ENCODE results near the gene S100A5. TPM values are rescaled to one million over a fixed set of nuclear protein-coding genes. Genes with fewer than 3 reads are reported as not detected.
A peak's percentile ranks its signal among the peaks of the same experiment; 100 is the strongest.

Gene S100A5
- total RNA-seq, 1 donor from 2014 or later: not detected

GRCh38 chr1:153519242-153519641 lies 21.5 kb downstream of the S100A5 start:
- no peaks in the 10 kb centered on the region for H3K27me3 Mint-ChIP-seq (ENCODE audit: unreplicated experiment)
- no peaks in the 10 kb centered on the region for H3K36me3 Mint-ChIP-seq (ENCODE audit: low read depth, unreplicated experiment)
- H3K4me3 Mint-ChIP-seq (ENCODE audit: unreplicated experiment): no peak overlapping the region
- H3K4me1 Mint-ChIP-seq (ENCODE audit: unreplicated experiment): peaks cover 6% of the 10 kb centered on the region
- no peaks in the 10 kb centered on the region for H3K9me3 Mint-ChIP-seq (ENCODE audit: unreplicated experiment)
- no peak overlapping the region for H3K27ac Mint-ChIP-seq (ENCODE audit: unreplicated experiment)
- TF ChIP-seq, protein P1, sequence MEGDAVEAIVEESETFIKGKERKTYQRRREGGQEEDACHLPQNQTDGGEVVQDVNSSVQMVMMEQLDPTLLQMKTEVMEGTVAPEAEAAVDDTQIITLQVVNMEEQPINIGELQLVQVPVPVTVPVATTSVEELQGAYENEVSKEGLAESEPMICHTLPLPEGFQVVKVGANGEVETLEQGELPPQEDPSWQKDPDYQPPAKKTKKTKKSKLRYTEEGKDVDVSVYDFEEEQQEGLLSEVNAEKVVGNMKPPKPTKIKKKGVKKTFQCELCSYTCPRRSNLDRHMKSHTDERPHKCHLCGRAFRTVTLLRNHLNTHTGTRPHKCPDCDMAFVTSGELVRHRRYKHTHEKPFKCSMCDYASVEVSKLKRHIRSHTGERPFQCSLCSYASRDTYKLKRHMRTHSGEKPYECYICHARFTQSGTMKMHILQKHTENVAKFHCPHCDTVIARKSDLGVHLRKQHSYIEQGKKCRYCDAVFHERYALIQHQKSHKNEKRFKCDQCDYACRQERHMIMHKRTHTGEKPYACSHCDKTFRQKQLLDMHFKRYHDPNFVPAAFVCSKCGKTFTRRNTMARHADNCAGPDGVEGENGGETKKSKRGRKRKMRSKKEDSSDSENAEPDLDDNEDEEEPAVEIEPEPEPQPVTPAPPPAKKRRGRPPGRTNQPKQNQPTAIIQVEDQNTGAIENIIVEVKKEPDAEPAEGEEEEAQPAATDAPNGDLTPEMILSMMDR (IDR thresholded peaks at IDR 0.05; ENCODE audit: unreplicated experiment): no peak
- DNase-seq (ENCODE audit: low spot score): no peak

GRCh38 chr1:153515504-153516394 lies 25.0 kb downstream of the S100A5 start:
- TF ChIP-seq, protein P1 (IDR thresholded peaks at IDR 0.05; ENCODE audit: unreplicated experiment): no peak
- Mint-ChIP-seq H3K27ac (ENCODE audit: unreplicated experiment) (no peak overlapping the region), H3K36me3 (ENCODE audit: low read depth, unreplicated experiment) (no peaks in the 10 kb centered on the region), H3K27me3 (ENCODE audit: unreplicated experiment) (peaks cover under 1% of the 10 kb centered on the region), H3K9me3 (ENCODE audit: unreplicated experiment) (no peaks in the 10 kb centered on the region), H3K4me3 (ENCODE audit: unreplicated experiment) (peak overlapping the region; percentile 74), H3K4me1 (ENCODE audit: unreplicated experiment) (peaks cover 6% of the 10 kb centered on the region)
- DNase-seq (ENCODE audit: low spot score): no peak

- DNase-seq (ENCODE audit: low spot score): no peak
- Mint-ChIP-seq H3K36me3 (ENCODE audit: low read depth, unreplicated experiment) (no peaks in the 10 kb centered on the region), H3K27me3 (ENCODE audit: unreplicated experiment) (peaks cover 8% of the 10 kb centered on the region), H3K27ac (ENCODE audit: unreplicated experiment) (no peak overlapping the region), H3K4me1 (ENCODE audit: unreplicated experiment) (peaks cover 6% of the 10 kb centered on the region), H3K9me3 (ENCODE audit: unreplicated experiment) (no peaks in the 10 kb centered on the region), H3K4me3 (ENCODE audit: unreplicated experiment) (no peak overlapping the region)
- TF ChIP-seq, protein P1 (IDR thresholded peaks at IDR 0.05; ENCODE audit: unreplicated experiment): no peak
Measured at GRCh38 chr1:153513666-153514065, 27.1 kb downstream of the S100A5 start.

- Mint-ChIP-seq H3K9me3 (ENCODE audit: unreplicated experiment) (no peaks in the 10 kb centered on the region), H3K27ac (ENCODE audit: unreplicated experiment) (no peak overlapping the region), H3K4me1 (ENCODE audit: unreplicated experiment) (peaks cover 3% of the 10 kb centered on the region), H3K4me3 (ENCODE audit: unreplicated experiment) (no peak overlapping the region), H3K27me3 (ENCODE audit: unreplicated experiment) (peaks cover 8% of the 10 kb centered on the region), H3K36me3 (ENCODE audit: low read depth, unreplicated experiment) (no peaks in the 10 kb centered on the region)
- no peak for DNase-seq (ENCODE audit: low spot score)
- TF ChIP-seq, protein P1 (IDR thresholded peaks at IDR 0.05; ENCODE audit: unreplicated experiment): no peak
Measured at GRCh38 chr1:153513023-153513422, 27.7 kb downstream of the S100A5 start.

- no peak overlapping the region for H3K27ac Mint-ChIP-seq (ENCODE audit: unreplicated experiment)
- H3K4me1 Mint-ChIP-seq (ENCODE audit: unreplicated experiment): no peaks in the 10 kb centered on the region
- TF ChIP-seq, protein P1 (IDR thresholded peaks at IDR 0.05; ENCODE audit: unreplicated experiment): peak; percentile 75
- H3K36me3 Mint-ChIP-seq (ENCODE audit: low read depth, unreplicated experiment): no peaks in the 10 kb centered on the region
- peak; percentile 93 for DNase-seq (ENCODE audit: low spot score)
- no peak overlapping the region for H3K4me3 Mint-ChIP-seq (ENCODE audit: unreplicated experiment)
- H3K9me3 Mint-ChIP-seq (ENCODE audit: unreplicated experiment): no peaks in the 10 kb centered on the region
- peaks cover 11% of the 10 kb centered on the region for H3K27me3 Mint-ChIP-seq (ENCODE audit: unreplicated experiment)
Measured at GRCh38 chr1:153510984-153511410, 29.7 kb downstream of the S100A5 start.

Data from endothelial cell (in vitro differentiated cells).